Brain microvascular endothelial cell (primary cell): ENCODE data around the gene NDUFS8.

Experiments
- DNase-seq: peaks from one replicate; pipeline ENCODE4 v3.0.0-alpha.2; 2020
- H3K27ac ChIP-seq: fragments of 250-450 bp; sonication (Bioruptor Pico); 2 replicates; pipeline ENCODE4 v1.5.1; 2020; ENCODE audit warnings: mild to moderate bottlenecking, moderate library complexity
- H3K27me3 ChIP-seq: fragments of 250-450 bp; sonication (Bioruptor Pico); replicated peaks from 2 replicates; pipeline ENCODE4 v1.5.1; 2020; ENCODE audit warnings: mild to moderate bottlenecking
- H3K36me3 ChIP-seq: fragments of 250-450 bp; sonication (Bioruptor Pico); replicated peaks from 2 replicates; pipeline ENCODE4 v1.5.1; 2020; ENCODE audit warnings: mild to moderate bottlenecking
- H3K4me3 ChIP-seq: 2 replicates; pipeline ENCODE4 v1.5.1; 2011; ENCODE audit warnings: low read depth, mild to moderate bottlenecking, control low read depth, low read length, moderate library complexity
- CTCF ChIP-seq: IDR thresholded peaks from 2 replicates; pipeline ENCODE4 v1.5.1; 2011; ENCODE audit warnings: low read depth, mild to moderate bottlenecking, moderate library complexity, low read length, control low read depth, inconsistent platforms; ENCODE audit errors: missing control alignments
- in situ Hi-C: cut with HindIII; loops from 2 replicates; pipeline ENCODE4 v1.10.0; 2017; ENCODE audit warnings: low sequenced_read_pairs, low pct_ligation_motif_present

The NDUFS8 gene

GRCh38 chr11:68049509-68050370 lies 19.3 kb downstream of the NDUFS8 start:
- TF ChIP-seq CTCF: no peak
- no peak for DNase-seq
- no peak overlapping the region for H3K27ac ChIP-seq
- in situ Hi-C loops: no loop called here
- H3K27me3 ChIP-seq: no peaks in the 10 kb centered on the region
- no peak overlapping the region for H3K4me3 ChIP-seq
- H3K36me3 ChIP-seq: peaks cover 72% of the 10 kb centered on the region

- H3K27ac ChIP-seq: no peak overlapping the region
- in situ Hi-C loops: no loop called here
- H3K27me3 ChIP-seq: no peaks in the 10 kb centered on the region
- no peak overlapping the region for H3K4me3 ChIP-seq
- no peak for DNase-seq
- no peak for TF ChIP-seq CTCF
- H3K36me3 ChIP-seq: peaks cover 67% of the 10 kb centered on the region
Measured at GRCh38 chr11:68050371-68050841, 19.9 kb downstream of the NDUFS8 start.

GRCh38 chr11:68051191-68052136 lies 21.0 kb downstream of the NDUFS8 start:
- H3K4me3 ChIP-seq: no peak overlapping the region
- no peak overlapping the region for H3K27ac ChIP-seq
- no peaks in the 10 kb centered on the region for H3K27me3 ChIP-seq
- TF ChIP-seq CTCF: no peak
- in situ Hi-C loops: no loop called here
- H3K36me3 ChIP-seq: peaks cover 56% of the 10 kb centered on the region
- DNase-seq: no peak

GRCh38 chr11:68052137-68052873 lies 21.8 kb downstream of the NDUFS8 start:
- peaks cover 53% of the 10 kb centered on the region for H3K36me3 ChIP-seq

More at GRCh38 chr11:68052137-68052873, 21.8 kb downstream of the NDUFS8 start:
- no peak for TF ChIP-seq CTCF
- DNase-seq: no peak
- no peak overlapping the region for H3K27ac ChIP-seq
- no peak overlapping the region for H3K4me3 ChIP-seq
- H3K27me3 ChIP-seq: no peaks in the 10 kb centered on the region
- in situ Hi-C loops: no loop called here
